Middle frontal gyrus (tissue), 1 donor: ENCODE data around the gene C1QTNF1.
A peak's percentile ranks its signal among the peaks of the same experiment; 100 is the strongest.
"Not testable (repeated sequence)": the region's sequence is repeated elsewhere in the genome, so short reads cannot be mapped to it uniquely, and the experiment has no call there.

Experiments used
- DNase-seq: peaks from one replicate; pipeline ENCODE4 v3.0.0-alpha.2; 2015; ENCODE audit warnings: low spot score; ENCODE audit errors: extremely low spot score

The C1QTNF1 gene

GRCh38 chr17:79005063-79005861 is 18.7 kb upstream of the C1QTNF1 start:
- DNase-seq = no peak

GRCh38 chr17:79006046-79006445 is 17.9 kb upstream of the C1QTNF1 start:
- no peak for DNase-seq

GRCh38 chr17:79006794-79007503 is 17.0 kb upstream of the C1QTNF1 start:
- DNase-seq = no peak

DNA sequence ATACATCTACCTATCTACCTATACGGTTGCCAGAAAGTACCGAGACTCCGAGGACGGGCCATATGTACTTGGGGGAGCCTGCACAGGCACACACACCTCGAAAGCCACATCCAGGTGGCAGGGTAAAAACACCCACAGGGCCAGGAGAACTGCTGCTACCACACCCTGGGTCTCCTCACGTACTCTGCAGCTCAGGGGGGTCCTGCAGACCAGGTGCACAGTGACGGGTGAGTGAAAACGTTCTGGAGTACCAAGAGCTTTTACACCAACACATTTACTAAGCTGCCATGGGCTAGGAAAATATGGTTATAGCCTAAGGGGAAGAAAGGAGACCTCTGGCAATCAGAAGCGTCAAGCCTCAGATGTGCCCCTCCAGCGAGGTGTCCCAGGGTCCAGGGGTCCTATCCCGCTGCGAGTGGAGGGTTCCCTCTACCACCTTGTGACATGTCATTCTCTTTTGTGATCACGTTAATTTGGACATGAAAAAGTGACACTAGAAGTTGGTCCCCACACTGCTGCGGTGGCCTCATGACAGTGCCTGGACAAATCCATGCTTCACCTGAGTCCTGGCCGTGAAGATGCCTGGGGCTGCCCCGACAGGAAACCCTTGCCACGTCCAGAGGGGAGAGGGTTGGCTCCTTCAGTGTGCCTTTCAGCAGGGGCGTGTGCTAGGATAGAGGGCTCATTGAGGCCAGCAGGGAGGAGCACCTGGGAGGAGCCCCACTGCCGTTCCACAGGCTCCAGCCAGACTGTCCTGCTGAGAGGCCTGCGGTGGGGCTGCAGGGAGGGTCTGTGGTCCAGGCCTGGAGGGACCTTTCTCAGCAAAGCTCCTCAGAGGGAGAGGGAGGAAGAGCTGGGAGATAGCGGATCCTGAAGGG is 16.2 kb upstream of the C1QTNF1 start:
- no peak for DNase-seq

DNA sequence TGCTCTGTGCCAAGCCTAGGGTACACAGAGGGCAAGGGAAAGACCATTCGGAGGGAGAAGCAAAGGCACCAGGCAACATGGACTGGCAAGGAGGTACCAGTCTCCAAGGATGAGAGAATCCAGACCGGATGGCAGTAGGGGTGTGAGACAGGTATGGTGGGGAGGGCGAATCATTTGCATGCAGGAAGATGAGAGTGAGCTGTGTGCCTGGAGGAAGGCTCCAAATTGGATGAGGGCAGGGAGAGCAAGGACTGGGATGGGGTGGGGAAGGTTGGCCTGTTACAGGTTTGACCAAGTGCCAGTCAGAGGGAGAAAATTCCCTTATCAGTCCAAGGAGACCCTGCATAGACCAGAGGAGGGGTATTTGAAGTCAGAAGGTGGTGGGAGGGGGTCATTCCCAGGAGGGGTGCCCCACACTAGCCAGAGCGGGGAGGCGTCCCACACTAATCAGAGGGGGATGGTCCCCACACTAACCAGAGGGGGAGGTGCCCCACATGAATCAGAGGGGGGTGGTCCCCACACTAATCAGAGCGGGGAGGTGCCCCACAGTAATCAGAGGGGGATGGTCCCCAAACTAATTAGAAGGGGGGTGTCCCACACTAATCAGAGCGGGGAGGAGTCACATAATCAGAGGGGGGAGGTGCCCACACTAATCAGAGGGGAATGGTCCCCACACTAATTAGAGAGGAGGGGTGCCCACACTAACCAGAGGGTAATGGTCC is 15.1 kb upstream of the C1QTNF1 start:
- DNase-seq = no peak

GRCh38 chr17:79009397-79010303 is 14.3 kb upstream of the C1QTNF1 start, which contains the start of gene CANT1:
Gene CANT1 (minus strand): TSS chr17:79009764. CDS start chr17:78997622, 12,142 bp downstream.
- peak; percentile 48 for DNase-seq

DNA sequence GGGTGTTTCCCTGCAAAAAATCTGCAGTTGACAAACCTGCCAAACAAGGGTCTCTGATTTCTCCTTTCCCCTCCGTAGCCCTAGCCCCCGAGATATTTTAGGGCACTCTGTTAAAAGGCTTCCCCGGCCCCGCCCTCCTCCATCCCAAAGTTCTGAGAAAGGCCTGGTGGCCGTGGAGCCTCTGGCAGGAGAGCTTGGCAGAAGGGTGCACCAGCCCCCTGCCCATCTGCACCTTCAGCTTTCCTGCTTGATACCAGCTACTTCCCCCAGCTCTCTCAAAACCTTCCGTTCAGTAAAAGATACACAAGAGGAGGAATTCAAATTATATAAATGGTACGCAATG is 13.7 kb upstream of the C1QTNF1 start:
- no peak for DNase-seq

DNA sequence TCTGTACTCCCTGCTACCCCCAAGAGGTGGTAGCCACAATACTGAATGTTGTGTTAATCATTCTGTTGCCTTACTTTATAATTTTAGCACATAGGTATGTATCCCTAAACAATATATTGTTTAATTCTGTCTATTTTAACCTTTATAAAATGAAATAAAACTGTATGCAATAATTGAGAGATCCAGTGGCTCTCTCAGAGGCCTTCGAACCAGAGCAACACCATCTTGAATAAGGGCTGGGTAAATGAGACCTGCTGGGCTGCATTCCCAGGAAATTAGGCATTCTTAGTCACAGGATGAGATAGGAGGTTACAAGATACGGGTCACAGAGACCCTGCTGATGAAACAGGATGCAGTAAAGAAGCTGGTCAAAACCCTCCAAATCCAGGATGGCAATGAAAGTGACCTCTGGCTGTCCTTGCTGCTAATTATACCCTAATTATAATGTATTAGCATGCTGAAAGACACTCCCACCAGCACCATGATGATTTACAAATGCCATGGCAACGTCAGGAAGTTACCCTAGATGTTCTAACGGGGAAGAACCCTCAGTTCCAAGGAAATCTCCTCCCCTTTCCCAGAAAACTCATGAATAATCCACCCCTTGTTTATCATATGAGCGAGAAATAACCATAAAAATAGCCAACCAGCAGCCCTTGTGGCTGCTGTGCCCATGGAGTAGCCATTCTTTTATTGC is 12.4 kb upstream of the C1QTNF1 start:
- DNase-seq = no peak

DNA sequence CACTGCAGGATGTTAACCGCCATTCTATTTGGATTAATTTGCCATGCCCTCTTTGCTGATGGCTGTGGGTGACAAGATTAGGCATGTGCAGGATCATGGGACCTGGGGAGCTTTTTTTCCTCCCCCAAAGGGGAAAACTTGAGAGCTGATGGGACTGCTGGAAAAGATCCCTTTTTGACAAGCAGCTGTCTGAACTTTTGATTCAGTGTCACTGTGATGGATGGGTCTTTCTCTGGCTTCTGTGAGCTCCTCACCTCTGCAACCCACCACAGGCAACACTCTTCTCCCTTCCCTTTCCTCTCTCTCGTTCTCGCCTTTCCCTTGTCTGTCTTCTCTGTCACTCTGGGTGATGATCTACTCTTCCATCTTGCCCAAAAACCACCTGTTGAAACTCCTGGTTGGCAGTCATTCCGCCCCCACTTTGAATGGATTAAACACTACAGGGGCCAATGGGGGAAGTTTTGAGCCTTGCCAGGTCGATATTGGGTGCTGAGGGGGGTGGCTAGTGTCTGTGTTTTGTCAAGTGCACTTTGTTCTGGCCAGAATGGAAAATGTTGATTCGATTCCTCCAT is 11.3 kb upstream of the C1QTNF1 start:
- DNase-seq = no peak

GRCh38 chr17:79014158-79014758 is 9.7 kb upstream of the C1QTNF1 start:
- DNase-seq = no peak

GRCh38 chr17:79017546-79018369 is 6.2 kb upstream of the C1QTNF1 start:
- DNase-seq = no peak

GRCh38 chr17:79018370-79018695 is 5.6 kb upstream of the C1QTNF1 start:
- DNase-seq = no peak

DNA sequence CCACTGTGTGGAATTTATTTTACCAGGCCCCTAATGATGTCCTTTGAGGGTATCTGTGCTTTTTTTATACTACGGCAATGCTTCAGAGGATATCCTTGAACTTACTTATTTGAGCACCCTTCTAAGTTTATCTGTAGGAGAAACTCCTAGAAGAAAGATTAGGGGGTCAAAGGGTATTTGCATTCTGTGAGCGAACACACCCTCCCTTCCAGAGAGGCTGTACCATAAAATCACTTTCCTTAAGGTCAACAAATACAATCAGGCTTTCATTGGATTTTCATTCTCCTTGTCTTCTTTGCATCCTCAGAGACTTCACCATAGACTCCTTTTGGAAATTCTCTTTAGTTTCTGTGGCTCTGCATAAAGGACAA is 4.7 kb upstream of the C1QTNF1 start:
- DNase-seq = no peak

DNA sequence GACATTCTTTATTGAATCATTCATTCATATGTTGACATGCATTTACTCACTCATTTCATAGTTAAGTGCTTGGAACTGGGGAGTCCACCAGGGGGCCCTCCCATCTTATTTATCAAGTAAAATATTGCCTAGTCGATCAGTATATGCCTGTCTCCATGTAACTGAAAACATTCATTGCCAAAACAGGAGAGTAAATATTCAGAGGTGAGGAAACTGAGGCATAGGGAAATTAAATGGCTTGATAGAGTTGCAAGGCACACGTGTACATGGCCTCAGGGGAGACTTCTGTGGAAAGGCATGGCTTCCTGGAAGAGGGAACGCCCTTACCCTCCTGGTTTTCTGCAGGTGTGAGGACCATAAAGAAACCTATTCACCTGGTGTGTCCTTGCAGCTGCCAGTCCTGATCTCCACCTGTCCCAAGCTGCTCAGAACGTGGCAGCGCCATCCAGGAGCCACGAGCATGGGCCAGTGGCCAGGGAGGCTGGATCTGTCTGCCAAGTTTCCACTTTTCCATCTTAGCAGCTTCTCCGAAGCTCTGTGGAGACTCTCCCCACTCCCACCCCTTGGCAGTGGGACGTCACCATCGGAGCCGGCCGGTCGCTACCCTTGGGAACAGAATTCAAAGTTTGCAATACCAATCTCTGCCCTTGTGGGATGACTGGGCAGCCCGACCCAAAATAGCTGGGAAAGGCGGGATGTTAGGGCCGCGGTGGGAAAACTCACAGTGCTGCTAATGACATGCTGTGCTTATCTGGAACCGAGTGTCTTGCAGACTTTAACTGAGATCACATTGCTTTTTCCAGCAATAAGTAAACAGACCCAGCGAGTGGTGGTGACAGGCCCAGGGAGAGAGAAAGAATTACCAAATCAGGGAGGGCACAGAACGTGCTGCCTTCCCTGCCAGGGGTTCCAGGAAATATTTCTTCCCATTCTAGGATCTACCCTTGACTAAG is 4.1 kb upstream of the C1QTNF1 start:
- DNase-seq = no peak

- DNase-seq = no peak
These were observed 3.2 kb upstream of the C1QTNF1 start for GRCh38 chr17:79020631-79021301.

- DNase-seq = not testable (repeated sequence)
These were observed 2.0 kb upstream of the C1QTNF1 start for GRCh38 chr17:79021929-79022328.
